Activated CD8-positive, alpha-beta memory T cell treated with anti-CD3 and anti-CD28 coated beads, Interleukin-2, amount 10 ng/mL, durations not matched to agents 7 days and 5 days (primary cell): ENCODE measurements around the gene GNAO1. TPM values are rescaled to one million over a fixed set of nuclear protein-coding genes. Genes with fewer than 3 reads are reported as not detected.
A peak's percentile ranks its signal among the peaks of the same experiment; 100 is the strongest.

Source experiments
- ATAC-seq: fragments of 150-1000 bp; cut with Tn5 transposase; one replicate; pipeline ENCODE4 v1.10.0; 2021; ENCODE audit warnings: moderate library complexity
- CTCF ChIA-PET: fragments of 350-600 bp; sonication (Branson Sonifier 250); formaldehyde crosslinking; loops from one replicate; lab custom pipeline; 2021; ENCODE audit warnings: antibody characterized with exemption; lab: Charles Lee
- DNase-seq: peaks from one replicate; pipeline ENCODE4 v3.0.0-alpha.2; 2020
- H3K27ac Mint-ChIP-seq: one replicate; pipeline ENCODE4 v1.8.0; 2021; ENCODE audit warnings: mild to moderate bottlenecking, mixed read lengths
- H3K27me3 Mint-ChIP-seq: one replicate; pipeline ENCODE4 v1.8.0; 2021; ENCODE audit warnings: mixed read lengths
- H3K36me3 Mint-ChIP-seq: one replicate; pipeline ENCODE4 v1.8.0; 2021; ENCODE audit warnings: mild to moderate bottlenecking, mixed read lengths
- H3K4me1 Mint-ChIP-seq: one replicate; pipeline ENCODE4 v1.8.0; 2021; ENCODE audit warnings: mixed read lengths
- H3K4me3 Mint-ChIP-seq: one replicate; pipeline ENCODE4 v1.8.0; 2021; ENCODE audit warnings: mild to moderate bottlenecking, moderate library complexity, mixed read lengths
- H3K9me3 Mint-ChIP-seq: one replicate; pipeline ENCODE4 v1.8.0; 2022; ENCODE audit warnings: low read depth, mixed read lengths
- total RNA-seq, 2 experiments: library from RNA; stranded (reverse); gene quantifications; one replicate each; pipeline ENCODE4 v1.2.3, GENCODE V29; 2021

The GNAO1 gene
- total RNA-seq, 2 experiments from 2014 or later, result 1.5 to 4.3 TPM

DNA sequence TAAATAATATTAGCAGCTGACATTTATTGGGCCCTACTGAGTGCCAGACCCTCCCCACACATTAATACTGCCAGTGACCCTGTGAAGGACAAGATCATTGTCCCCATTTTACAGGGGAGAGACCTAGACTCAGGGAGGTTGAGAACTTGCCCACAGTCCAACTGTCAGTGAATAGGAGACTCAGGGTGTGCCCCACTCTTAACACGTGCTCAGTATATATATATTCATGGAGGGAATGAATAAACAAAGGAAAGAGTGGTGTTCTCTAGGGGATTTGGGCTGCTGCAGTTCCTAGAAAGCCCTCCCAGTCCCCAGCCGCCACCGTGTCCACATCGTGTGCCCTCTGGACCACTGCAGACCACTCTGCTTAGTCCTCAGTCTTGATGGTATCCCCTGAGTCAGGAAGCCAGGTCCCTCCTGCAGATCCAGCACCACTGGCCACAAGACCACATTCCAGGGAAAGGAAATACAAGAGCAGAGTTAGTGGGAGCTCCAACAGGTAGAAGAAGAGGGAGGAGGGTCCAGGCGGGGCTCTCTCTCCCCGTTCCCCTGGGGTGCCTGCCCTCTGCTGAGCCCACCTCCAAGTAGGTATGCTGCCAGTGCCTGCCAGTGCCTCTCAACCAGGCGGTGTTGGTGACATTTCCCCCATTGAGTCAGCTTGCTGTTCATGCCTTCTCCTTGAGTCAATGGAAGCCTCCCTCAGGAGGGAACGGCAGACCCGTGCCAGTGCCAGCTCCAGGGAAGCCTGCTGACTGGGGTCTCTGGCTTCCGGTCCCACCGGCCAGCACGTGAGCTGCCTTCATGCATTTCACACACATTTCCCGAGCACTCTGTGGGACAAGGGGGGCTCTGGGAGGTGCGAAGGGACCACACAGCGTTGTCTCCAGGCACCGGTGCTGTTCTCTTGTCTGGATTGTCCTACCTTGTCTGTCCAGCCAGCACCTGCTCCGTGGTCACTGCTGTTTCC is 75.6 kb downstream of the GNAO1 start:
- CTCF ChIA-PET, result no interaction called here
- ATAC-seq (no peak), DNase-seq (no peak)
- H3K27ac Mint-ChIP-seq, result no peak overlapping the region
- H3K4me1 Mint-ChIP-seq, result peaks cover 22% of the 10 kb centered on the region
- no peak overlapping the region for H3K4me3 Mint-ChIP-seq
- no peaks in the 10 kb centered on the region for H3K9me3 Mint-ChIP-seq
- H3K27me3 Mint-ChIP-seq, result no peaks in the 10 kb centered on the region
- H3K36me3 Mint-ChIP-seq, result no peaks in the 10 kb centered on the region

DNA sequence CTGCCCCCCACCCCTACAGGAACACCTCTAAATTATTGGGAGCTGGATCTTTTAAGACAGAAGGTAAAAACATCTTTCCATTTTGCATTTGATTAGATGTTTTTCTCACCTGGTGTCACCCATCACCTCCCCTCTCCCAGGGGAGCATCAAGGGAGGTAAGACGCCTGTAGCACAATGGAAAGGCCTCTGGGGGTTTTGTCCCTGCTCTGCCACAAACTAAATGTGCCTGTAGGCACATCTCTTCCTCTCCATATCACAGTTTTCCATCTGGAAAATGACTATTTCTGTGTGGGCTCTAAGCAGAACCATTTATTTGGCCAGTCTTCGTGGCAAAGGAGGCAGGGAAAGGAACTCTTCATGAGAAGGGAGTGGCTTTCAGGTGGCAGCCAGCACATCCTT is 76.6 kb downstream of the GNAO1 start:
- Mint-ChIP-seq H3K4me3 (no peak overlapping the region), H3K27ac (no peak overlapping the region), H3K27me3 (no peaks in the 10 kb centered on the region), H3K9me3 (no peaks in the 10 kb centered on the region), H3K36me3 (no peaks in the 10 kb centered on the region), H3K4me1 (peaks cover 12% of the 10 kb centered on the region)
- CTCF ChIA-PET, result no interaction called here
- no peak for DNase-seq
- no peak for ATAC-seq

DNA sequence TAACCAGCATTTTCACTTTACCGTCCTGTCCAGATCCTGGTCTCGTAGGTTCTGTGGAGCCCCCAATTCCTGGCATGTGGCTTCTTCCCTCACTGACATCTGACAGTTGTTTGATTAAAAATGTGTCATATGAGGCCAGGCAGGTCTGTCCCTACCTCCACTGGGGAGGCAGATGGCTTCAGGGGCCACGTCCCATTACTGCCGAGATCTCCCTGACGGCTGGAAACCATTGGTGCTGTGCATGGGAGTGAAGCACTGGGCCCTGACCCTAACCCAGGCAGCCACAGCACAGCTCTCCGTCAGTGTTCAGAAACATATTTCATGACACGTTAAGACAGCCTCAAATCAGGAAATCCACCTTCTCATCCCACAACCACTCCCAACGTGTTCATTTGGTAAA is 77.5 kb downstream of the GNAO1 start:
- Mint-ChIP-seq H3K4me1 (peaks cover 3% of the 10 kb centered on the region), H3K9me3 (no peaks in the 10 kb centered on the region), H3K27me3 (peaks cover under 1% of the 10 kb centered on the region), H3K27ac (no peak overlapping the region), H3K36me3 (no peaks in the 10 kb centered on the region), H3K4me3 (no peak overlapping the region)
- DNase-seq, result no peak
- CTCF ChIA-PET, result interaction anchor here (1.2 kb wide), 1 partner anchor 13 kb away, joined by 3 read pairs; no protein-coding TSS in a partner anchor
- ATAC-seq, result no peak

DNA sequence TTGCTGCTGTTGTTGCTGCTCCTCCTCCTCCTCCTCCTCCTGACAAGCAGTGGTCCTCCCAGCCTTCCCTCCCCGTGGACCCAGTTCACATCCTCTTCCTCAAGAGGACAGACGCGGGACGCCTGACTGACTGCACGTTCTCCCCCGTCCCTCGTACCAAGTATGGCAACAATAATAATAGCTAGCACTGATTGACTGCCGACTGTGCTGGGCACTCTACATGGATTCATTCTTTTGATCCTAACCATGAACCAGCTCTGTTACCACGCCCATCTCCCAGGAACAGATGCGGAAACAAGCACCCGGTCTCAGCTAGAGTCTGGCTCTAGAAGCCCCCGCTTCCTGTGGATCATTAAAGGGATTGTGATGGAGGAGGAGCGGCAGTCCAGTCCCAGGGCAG is 78.0 kb downstream of the GNAO1 start:
- no peak overlapping the region for H3K27ac Mint-ChIP-seq
- no peaks in the 10 kb centered on the region for H3K9me3 Mint-ChIP-seq
- CTCF ChIA-PET, result interaction anchor here (1.2 kb wide), 1 partner anchor 12 kb away, joined by 3 read pairs; no protein-coding TSS in a partner anchor
- no peak for DNase-seq
- no peaks in the 10 kb centered on the region for H3K36me3 Mint-ChIP-seq
- no peak overlapping the region for H3K4me3 Mint-ChIP-seq
- no peak for ATAC-seq
- peaks cover 5% of the 10 kb centered on the region for H3K27me3 Mint-ChIP-seq
- H3K4me1 Mint-ChIP-seq, result no peaks in the 10 kb centered on the region

DNA sequence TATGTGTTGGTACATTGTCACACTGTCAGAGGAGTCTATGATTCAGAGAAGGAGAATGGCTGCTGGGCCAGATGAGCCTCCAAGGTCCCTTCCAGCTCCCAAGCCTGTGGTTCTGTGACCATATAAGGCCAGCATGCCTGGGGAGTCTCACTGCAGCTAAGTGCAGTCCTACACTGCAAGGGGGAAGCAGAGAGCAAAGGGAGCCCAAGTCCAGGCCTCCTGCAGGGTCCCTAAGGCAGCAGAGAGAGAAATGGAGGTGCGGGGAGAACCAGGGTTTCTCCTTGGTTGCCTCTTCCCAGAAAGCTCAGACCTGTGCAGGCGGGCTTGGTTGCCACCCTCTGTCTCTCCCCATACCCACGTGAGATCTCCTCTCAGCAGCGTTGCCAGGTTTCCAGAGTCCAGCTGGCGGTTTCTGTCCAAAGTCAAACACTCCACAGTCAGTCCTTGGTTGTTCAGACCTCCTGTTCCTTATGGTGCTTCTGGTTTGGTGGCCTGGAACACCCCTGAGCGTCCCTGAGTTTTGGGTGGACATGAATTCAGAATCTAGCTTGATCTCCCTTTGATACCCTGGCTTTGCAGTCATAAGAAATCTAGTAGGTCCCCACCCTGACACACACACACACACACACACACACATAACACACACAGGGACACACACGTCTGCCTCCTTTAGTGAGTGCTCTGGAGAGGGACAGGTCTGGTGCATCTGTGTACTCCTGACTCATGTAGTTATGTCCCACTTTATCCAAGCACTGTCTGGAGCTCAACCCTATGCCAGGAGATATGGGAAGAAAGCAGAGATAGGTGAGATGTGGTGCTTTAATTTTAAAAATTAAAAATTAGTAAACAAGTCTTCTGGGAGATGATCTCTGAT is 78.8 kb downstream of the GNAO1 start:
- Mint-ChIP-seq H3K36me3 (no peaks in the 10 kb centered on the region), H3K4me1 (no peaks in the 10 kb centered on the region), H3K9me3 (no peaks in the 10 kb centered on the region), H3K27me3 (peaks cover 7% of the 10 kb centered on the region), H3K27ac (no peak overlapping the region), H3K4me3 (no peak overlapping the region)
- CTCF ChIA-PET, result interaction anchor here (0.7 to 1.2 kb wide), 3 partner anchors 7 to 12 kb away, joined by 3 to 4 read pairs (median 3); no protein-coding TSS in a partner anchor
- no peak for ATAC-seq
- DNase-seq, result no peak

DNA sequence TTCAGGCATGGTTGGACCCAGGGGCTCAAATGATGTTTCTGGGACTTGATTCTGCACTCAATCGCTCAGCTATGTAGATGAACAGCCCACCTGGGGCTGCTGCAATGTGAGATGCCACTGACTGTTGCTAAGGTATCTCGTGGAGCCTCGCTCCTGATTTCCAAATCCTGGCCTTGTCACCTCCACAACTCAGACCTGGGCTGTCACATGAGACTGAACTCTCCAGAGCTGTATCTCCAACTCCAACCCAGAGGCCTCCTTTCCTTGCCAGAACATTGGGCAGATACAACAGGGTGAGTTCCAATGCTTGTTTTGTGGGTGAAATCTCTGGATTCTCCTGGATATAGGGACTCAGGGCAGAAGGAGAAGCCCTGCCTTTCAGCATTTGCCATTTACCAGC is 79.5 kb downstream of the GNAO1 start:
- CTCF ChIA-PET, result interaction anchor here (0.7 to 1.2 kb wide), 3 partner anchors 8 to 48 kb away, joined by 3 to 5 read pairs (median 4); no protein-coding TSS in a partner anchor
- Mint-ChIP-seq H3K4me1 (no peaks in the 10 kb centered on the region), H3K9me3 (no peaks in the 10 kb centered on the region), H3K27me3 (peaks cover 10% of the 10 kb centered on the region), H3K36me3 (no peaks in the 10 kb centered on the region), H3K27ac (no peak overlapping the region), H3K4me3 (no peak overlapping the region)
- DNase-seq (no peak), ATAC-seq (no peak)

DNA sequence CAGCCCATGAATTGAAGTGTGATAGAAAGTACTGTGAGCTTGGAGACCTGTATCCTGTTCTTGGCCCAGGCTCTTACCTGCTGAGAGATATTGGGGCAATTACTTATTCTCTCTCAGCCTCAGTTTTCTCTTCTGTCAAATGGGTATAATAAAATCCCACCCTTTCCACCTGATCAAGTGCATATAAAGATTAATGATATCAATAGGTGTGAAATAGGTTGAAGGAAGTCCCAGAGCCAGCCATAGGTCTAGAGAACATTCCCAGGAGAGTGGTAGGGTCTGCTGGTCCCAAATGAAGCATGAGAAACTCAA is 81.2 kb downstream of the GNAO1 start:
- no peak overlapping the region for H3K4me3 Mint-ChIP-seq
- ATAC-seq (no peak), DNase-seq (no peak)
- peaks cover 13% of the 10 kb centered on the region for H3K27me3 Mint-ChIP-seq
- no peaks in the 10 kb centered on the region for H3K9me3 Mint-ChIP-seq
- no peaks in the 10 kb centered on the region for H3K36me3 Mint-ChIP-seq
- H3K4me1 Mint-ChIP-seq, result no peaks in the 10 kb centered on the region
- H3K27ac Mint-ChIP-seq, result no peak overlapping the region
- CTCF ChIA-PET, result interaction anchor here (0.9 kb wide), 1 partner anchor 10 kb away, joined by 3 read pairs; no protein-coding TSS in a partner anchor

DNA sequence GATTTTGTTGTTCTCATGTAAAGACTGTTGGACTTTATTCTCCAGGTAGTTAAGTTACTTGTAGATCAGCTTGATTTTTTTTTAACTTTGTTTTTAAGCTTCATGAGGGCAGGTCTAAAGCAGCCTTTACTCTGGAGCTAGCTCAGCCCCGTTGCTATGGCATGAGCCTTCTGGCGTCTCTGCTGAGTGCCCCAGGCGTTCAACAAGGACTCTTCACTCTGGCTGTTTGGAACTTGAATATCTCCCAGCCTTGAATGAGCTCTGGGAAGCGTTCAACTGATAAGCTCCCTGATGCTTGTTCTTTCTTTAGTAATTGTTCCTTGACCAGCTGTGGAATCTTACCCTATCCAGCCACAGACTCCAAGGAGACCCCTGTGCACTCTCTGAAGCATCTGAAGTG is 82.3 kb downstream of the GNAO1 start:
- no peaks in the 10 kb centered on the region for H3K36me3 Mint-ChIP-seq
- no peak for DNase-seq
- H3K4me3 Mint-ChIP-seq, result no peak overlapping the region
- CTCF ChIA-PET, result interaction anchor here (0.9 kb wide), 1 partner anchor 11 kb away, joined by 3 read pairs; no protein-coding TSS in a partner anchor
- peaks cover 3% of the 10 kb centered on the region for H3K4me1 Mint-ChIP-seq
- peaks cover 13% of the 10 kb centered on the region for H3K27me3 Mint-ChIP-seq
- no peak overlapping the region for H3K27ac Mint-ChIP-seq
- no peak for ATAC-seq
- no peaks in the 10 kb centered on the region for H3K9me3 Mint-ChIP-seq

DNA sequence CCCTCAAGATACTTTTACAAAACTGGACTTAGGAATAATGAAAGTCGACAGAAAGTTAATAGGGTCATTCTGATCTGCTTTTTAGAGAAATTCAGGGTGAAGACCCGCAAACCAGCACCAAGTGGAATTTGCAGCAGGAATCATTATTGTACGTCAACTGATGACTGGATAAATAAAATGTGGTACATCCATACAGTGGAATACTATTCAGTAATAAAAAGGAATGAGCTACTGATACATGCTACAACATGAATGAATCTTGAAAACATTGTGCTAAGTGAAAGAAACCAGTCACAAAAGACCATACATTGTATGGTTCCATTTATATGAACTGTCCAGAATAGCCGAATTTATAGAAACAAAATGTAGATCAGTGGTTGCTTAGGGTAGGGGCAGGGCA is 83.1 kb downstream of the GNAO1 start:
- DNase-seq (no peak), ATAC-seq (no peak)
- Mint-ChIP-seq H3K27me3 (peaks cover 13% of the 10 kb centered on the region), H3K9me3 (no peaks in the 10 kb centered on the region), H3K4me1 (peaks cover 10% of the 10 kb centered on the region), H3K27ac (no peak overlapping the region), H3K4me3 (no peak overlapping the region), H3K36me3 (no peaks in the 10 kb centered on the region)
- CTCF ChIA-PET, result no interaction called here

DNA sequence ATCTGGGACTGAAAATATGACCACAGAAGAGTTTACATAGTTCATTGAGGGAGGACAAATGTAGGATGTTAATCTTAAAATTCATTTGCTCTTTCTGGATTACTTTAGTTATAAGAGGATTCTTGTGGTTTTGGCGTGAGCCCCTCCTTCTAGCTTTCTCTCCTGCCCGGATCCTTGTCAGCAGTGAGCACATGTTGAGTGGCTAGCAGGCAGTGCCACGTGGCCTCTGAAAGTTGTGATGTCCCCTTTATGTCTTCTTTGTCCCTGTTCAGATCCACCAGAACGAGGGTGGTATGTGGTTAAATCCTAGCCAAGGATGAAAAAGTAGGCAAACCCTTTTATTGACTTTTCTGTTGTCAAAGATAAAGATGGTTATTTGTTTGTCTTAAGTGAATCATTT is 83.8 kb downstream of the GNAO1 start:
- H3K27me3 Mint-ChIP-seq, result peaks cover 13% of the 10 kb centered on the region
- H3K27ac Mint-ChIP-seq, result no peak overlapping the region
- CTCF ChIA-PET, result no interaction called here
- H3K9me3 Mint-ChIP-seq, result no peaks in the 10 kb centered on the region
- no peak for ATAC-seq
- H3K4me3 Mint-ChIP-seq, result no peak overlapping the region
- DNase-seq, result no peak
- H3K36me3 Mint-ChIP-seq, result peaks cover under 1% of the 10 kb centered on the region
- H3K4me1 Mint-ChIP-seq, result peaks cover 17% of the 10 kb centered on the region

DNA sequence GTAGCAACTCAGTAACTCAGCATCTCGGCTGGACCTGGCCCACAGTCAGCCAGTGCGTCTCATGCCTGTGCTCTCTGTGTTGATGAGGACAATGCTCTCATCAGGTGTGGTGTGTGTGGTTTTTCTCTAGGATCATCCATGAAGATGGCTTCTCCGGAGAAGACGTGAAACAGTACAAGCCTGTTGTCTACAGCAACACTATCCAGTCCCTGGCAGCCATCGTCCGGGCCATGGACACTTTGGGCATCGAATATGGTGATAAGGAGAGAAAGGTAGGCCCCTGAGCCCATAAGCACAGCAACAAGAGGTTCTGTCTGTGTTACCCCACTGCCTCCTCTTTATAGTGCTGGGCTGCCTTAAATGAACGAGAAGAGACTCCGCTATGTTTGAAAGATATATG is 84.5 kb downstream of the GNAO1 start:
- DNase-seq (no peak), ATAC-seq (no peak)
- CTCF ChIA-PET, result no interaction called here
- no peak overlapping the region for H3K27ac Mint-ChIP-seq
- H3K9me3 Mint-ChIP-seq, result no peaks in the 10 kb centered on the region
- H3K4me3 Mint-ChIP-seq, result no peak overlapping the region
- peaks cover 2% of the 10 kb centered on the region for H3K36me3 Mint-ChIP-seq
- peaks cover 13% of the 10 kb centered on the region for H3K27me3 Mint-ChIP-seq
- H3K4me1 Mint-ChIP-seq, result peaks cover 21% of the 10 kb centered on the region

DNA sequence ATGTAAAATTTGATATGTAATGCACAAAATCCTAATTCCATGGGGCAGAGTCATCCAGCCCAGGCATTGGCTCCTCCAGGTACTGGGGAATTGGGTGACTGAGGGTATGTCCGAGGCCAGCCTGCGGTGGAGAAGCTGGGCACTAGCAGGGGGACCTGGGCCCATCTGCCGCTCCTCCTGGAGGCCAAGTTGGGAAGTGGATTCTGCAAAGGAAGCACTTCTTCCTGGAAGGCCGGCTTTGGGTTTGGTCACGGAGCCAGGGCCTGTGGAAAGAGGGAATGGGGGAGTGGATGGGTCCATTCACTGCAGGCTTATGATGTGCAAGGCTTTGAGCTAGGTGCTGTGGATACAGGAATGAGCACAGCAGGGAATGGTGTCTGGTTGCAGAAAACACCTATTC is 85.8 kb downstream of the GNAO1 start:
- H3K9me3 Mint-ChIP-seq, result no peaks in the 10 kb centered on the region
- no peak overlapping the region for H3K4me3 Mint-ChIP-seq
- no peak for DNase-seq
- H3K36me3 Mint-ChIP-seq, result peaks cover 2% of the 10 kb centered on the region
- ATAC-seq, result no peak
- H3K27ac Mint-ChIP-seq, result no peak overlapping the region
- peaks cover 21% of the 10 kb centered on the region for H3K4me1 Mint-ChIP-seq
- CTCF ChIA-PET, result interaction anchor here (1.5 kb wide), 1 partner anchor 79 kb away, joined by 5 read pairs; no protein-coding TSS in a partner anchor
- H3K27me3 Mint-ChIP-seq, result peaks cover 13% of the 10 kb centered on the region

DNA sequence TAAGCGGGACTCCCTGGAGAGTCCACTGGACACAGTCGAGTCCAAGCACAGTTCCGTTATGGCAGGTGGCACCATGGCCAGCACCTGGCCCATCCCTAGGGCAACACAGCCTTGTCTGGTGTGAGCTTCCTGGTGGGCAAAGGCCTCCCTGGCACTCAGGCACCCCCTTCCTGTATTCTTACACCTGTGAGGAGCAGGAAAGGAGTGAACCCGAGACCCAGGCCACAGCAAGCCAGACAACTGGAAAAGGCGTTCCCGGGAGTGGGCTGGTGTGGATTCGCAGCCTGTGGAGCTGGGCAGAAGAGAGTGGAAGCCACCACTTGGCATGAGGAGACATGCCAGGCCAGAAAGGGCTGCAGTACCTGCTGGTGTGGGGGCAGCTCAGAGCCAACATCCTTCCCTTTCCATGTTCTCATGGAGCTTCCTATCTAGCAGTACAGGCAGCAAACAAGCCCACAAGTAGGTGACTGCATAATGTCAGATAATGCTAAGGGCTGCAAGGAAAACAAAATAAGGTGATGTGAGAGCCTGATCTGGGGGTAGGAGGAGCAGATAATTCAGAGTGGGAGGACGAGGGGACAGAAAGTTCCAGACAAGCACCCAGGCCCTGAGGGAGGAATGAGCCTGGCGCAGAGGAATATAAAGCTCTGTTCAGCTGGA is 87.0 kb downstream of the GNAO1 start:
- Mint-ChIP-seq H3K27ac (peak overlapping the region; percentile 79), H3K4me3 (no peak overlapping the region), H3K9me3 (no peaks in the 10 kb centered on the region), H3K4me1 (peaks cover 21% of the 10 kb centered on the region), H3K36me3 (peaks cover 2% of the 10 kb centered on the region), H3K27me3 (peaks cover 13% of the 10 kb centered on the region)
- ATAC-seq (no peak), DNase-seq (no peak)
- CTCF ChIA-PET, result interaction anchor here (1.4 to 3.5 kb wide), 3 partner anchors 16 to 78 kb away, joined by 5 to 12 read pairs (median 7); no protein-coding TSS in a partner anchor
